Measurements from ENCODE around the gene COL18A1.

- TF ChIP-seq CTCF (IDR thresholded peaks at IDR 0.05): no peak
- no peak for TF ChIP-seq EZH2 (IDR thresholded peaks at IDR 0.05; ENCODE audit: borderline replicate concordance, insufficient read depth, low read depth, low read length, poor library complexity, severe bottlenecking)
Observed at GRCh38 chr21:45475004-45475685, 70.2 kb downstream of the COL18A1 start.
